Adrenal gland (tissue), 5 donors: ENCODE results near the gene NDOR1.

Source experiments
- POLR2A ChIP-seq, 2 donors: fragments of 450-650 bp; IDR thresholded peaks; one replicate each; pipeline ENCODE4 v1.6.1; 2017; ENCODE audit warnings: antibody characterized with exemption in 2 of 2, mild to moderate bottlenecking in 2 of 2, moderate library complexity in 1 of 2
- TF ChIP-seq, protein P1 (sequence below), 6 experiments: fragments of 450-650 bp in 4 of 6; fragments of 200-600 bp in 2 of 6; sonication (generic) in 1 of 6; IDR thresholded peaks; 1 replicate in 5 of 6; 2 replicates in 1 of 6; pipeline versions ENCODE4 v1.5.1 to v1.8.0; 2016 to 2021; ENCODE audit warnings: antibody characterized with exemption in 6 of 6, mild to moderate bottlenecking in 2 of 6, moderate library complexity in 1 of 6
- donor health status: DM: no; HTN: no; CAD: no.

DNA sequence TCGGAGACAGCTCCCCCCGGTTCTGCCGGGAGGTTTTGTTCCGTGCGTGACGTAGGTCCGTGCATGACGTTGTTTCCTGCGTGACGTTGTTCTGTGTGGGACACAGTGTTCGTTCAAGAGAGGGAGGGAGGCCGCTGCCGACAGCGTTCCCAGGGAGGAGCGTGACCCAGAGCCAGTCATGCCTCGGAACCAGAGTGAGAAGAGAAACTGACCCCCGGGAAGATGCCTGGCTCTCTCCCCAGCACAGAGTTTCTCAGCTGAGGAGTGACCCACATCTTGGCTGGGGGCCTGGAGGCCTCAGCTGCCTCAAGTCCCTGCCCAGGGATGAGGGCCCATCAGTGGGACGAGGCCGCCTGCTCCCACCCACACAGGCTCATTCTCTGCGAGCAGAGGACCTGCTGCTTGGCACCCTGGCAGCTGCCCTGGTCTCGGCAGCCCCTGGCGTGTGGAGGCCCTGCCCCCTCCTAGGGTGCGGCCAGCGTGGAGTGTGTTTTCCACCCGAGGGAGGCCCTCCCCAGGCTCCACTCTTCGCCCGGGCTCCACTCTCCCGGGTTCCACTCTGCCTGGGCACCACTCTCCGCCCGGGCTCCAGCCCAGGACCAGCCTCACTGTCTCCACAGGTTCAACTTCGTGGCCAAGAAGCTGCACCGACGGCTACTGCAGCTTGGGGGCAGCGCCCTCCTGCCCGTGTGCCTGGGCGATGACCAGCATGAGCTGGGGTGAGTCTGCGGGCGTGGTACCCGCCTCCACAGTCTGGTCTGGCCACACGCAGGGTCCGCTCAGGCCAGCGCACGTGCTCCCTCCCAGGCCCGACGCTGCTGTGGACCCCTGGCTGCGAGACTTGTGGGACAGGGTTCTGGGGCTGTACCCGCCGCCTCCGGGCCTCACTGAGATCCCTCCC, 7.9 kb downstream of the NDOR1 start:
- TF ChIP-seq POLR2A (IDR thresholded peaks at IDR 0.05), result no peak
- TF ChIP-seq, protein P1, sequence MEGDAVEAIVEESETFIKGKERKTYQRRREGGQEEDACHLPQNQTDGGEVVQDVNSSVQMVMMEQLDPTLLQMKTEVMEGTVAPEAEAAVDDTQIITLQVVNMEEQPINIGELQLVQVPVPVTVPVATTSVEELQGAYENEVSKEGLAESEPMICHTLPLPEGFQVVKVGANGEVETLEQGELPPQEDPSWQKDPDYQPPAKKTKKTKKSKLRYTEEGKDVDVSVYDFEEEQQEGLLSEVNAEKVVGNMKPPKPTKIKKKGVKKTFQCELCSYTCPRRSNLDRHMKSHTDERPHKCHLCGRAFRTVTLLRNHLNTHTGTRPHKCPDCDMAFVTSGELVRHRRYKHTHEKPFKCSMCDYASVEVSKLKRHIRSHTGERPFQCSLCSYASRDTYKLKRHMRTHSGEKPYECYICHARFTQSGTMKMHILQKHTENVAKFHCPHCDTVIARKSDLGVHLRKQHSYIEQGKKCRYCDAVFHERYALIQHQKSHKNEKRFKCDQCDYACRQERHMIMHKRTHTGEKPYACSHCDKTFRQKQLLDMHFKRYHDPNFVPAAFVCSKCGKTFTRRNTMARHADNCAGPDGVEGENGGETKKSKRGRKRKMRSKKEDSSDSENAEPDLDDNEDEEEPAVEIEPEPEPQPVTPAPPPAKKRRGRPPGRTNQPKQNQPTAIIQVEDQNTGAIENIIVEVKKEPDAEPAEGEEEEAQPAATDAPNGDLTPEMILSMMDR (IDR thresholded peaks at IDR 0.05), result no peak
